IMR-90 (cell line): Measurements from ENCODE around the gene DPPA5. TPM values are rescaled to one million over a fixed set of nuclear protein-coding genes. Genes with fewer than 3 reads are reported as not detected.

Experiments used
- ATAC-seq: fragments of 200-7000 bp; cut with Tn5 transposase; 2 replicates; pipeline ENCODE4 v1.9.1; 2020; ENCODE audit warnings: low read depth, mild to moderate bottlenecking, moderate library complexity
- BruUV-seq: library from RNA; stranded (reverse); fragments of 400-500 nt; replicated peaks from 2 replicates; lab custom pipeline; 2021; lab: Mats Ljungman, UMichigan
- CTCF ChIA-PET: fragments of 300-600 bp; formaldehyde crosslinking; extraction: SDS; loops from one replicate; lab custom pipeline; 2021; ENCODE audit warnings: antibody characterized with exemption; lab: Yijun Ruan, JAX
- POLR2A ChIA-PET: fragments of 300-600 bp; sonication (Branson Sonifier 250); formaldehyde crosslinking; loops from one replicate; lab custom pipeline; 2022; ENCODE audit warnings: antibody characterized with exemption; ENCODE audit not compliant: unreplicated experiment; lab: Charles Lee
- DNase-seq: peaks from one replicate; pipeline ENCODE4 v3.0.0; 2013
- H2AFZ ChIP-seq: replicated peaks from 2 replicates; pipeline ENCODE3; 2013; ENCODE audit warnings: low read length, mild to moderate bottlenecking; ENCODE audit not compliant: poor library complexity
- H2AK5ac ChIP-seq: 2 replicates; pipeline ENCODE4 v1.6.1; 2013; ENCODE audit warnings: low read depth, low read length, inconsistent platforms
- H2AK9ac ChIP-seq: replicated peaks from 2 replicates; pipeline ENCODE3; 2013; ENCODE audit warnings: mild to moderate bottlenecking, low read depth, low read length, moderate library complexity; ENCODE audit not compliant: poor library complexity
- H2BK120ac ChIP-seq: 2 replicates; pipeline ENCODE4 v1.6.1; 2013; ENCODE audit warnings: low read depth, low read length, inconsistent platforms
- H2BK15ac ChIP-seq: 3 replicates; pipeline ENCODE4 v1.6.1; 2013; ENCODE audit warnings: low read depth, low read length, inconsistent platforms
- H2BK20ac ChIP-seq: 2 replicates; pipeline ENCODE4 v1.6.1; 2013; ENCODE audit warnings: low read depth, mild to moderate bottlenecking, inconsistent platforms, low read length, moderate library complexity
- H2BK5ac ChIP-seq: 2 replicates; pipeline ENCODE4 v1.6.1; 2013; ENCODE audit warnings: mild to moderate bottlenecking, low read depth, low read length, inconsistent platforms; ENCODE audit not compliant: poor library complexity, severe bottlenecking
- H3K14ac ChIP-seq: replicated peaks from 2 replicates; pipeline ENCODE4 v1.6.1; 2013; ENCODE audit warnings: low read depth, low read length, inconsistent platforms
- H3K18ac ChIP-seq: 2 replicates; pipeline ENCODE4 v1.6.1; 2013; ENCODE audit warnings: low read depth, low read length, control low read depth
- H3K23ac ChIP-seq: 2 replicates; pipeline ENCODE4 v1.6.1; 2013; ENCODE audit warnings: low read depth, low read length, inconsistent platforms
- H3K27ac ChIP-seq: 2 replicates; pipeline ENCODE4 v1.5.1; 2013; ENCODE audit warnings: mild to moderate bottlenecking, control low read depth, low read length; ENCODE audit not compliant: insufficient read depth
- H3K27me3 ChIP-seq: 2 replicates; pipeline ENCODE4 v1.6.1; 2013; ENCODE audit warnings: low read length; ENCODE audit not compliant: control insufficient read depth, insufficient read depth
- H3K36me3 ChIP-seq: 2 replicates; pipeline ENCODE4 v1.6.1; 2013; ENCODE audit warnings: low read length, mixed read lengths; ENCODE audit not compliant: control insufficient read depth, insufficient read depth
- H3K4ac ChIP-seq: 2 replicates; pipeline ENCODE4 v1.6.1; 2013; ENCODE audit warnings: low read depth, low read length, inconsistent platforms
- H3K4me1 ChIP-seq: 2 replicates; pipeline ENCODE4 v1.6.1; 2013; ENCODE audit warnings: low read length, mixed read lengths; ENCODE audit not compliant: control insufficient read depth, insufficient read depth
- H3K4me2 ChIP-seq: 2 replicates; pipeline ENCODE4 v1.6.1; 2013; ENCODE audit warnings: low read depth, mild to moderate bottlenecking, control low read depth, low read length, moderate library complexity
- H3K4me3 ChIP-seq: 2 replicates; pipeline ENCODE4 v1.5.1; 2013; ENCODE audit warnings: low read depth, mild to moderate bottlenecking, control low read depth, low read length, moderate library complexity; ENCODE audit not compliant: insufficient read depth
- H3K56ac ChIP-seq: 2 replicates; pipeline ENCODE4 v1.6.1; 2013; ENCODE audit warnings: low read length, inconsistent platforms; ENCODE audit not compliant: insufficient read depth; ENCODE audit errors: extremely low read depth
- H3K79me1 ChIP-seq, 2 experiments: 2 replicates each; pipeline ENCODE4 v1.6.1; 2013; ENCODE audit warnings: low read length in 2 of 2, inconsistent platforms in 1 of 2, low read depth in 1 of 2
- H3K9ac ChIP-seq: 2 replicates; pipeline ENCODE4 v1.6.1; 2013; ENCODE audit warnings: low read depth, low read length, control low read depth
- H3K9me1 ChIP-seq: 2 replicates; pipeline ENCODE4 v1.6.1; 2013; ENCODE audit warnings: low read length, inconsistent platforms; ENCODE audit not compliant: insufficient read depth
- H3K9me3 ChIP-seq: 2 replicates; pipeline ENCODE4 v1.6.1; 2013; ENCODE audit warnings: low read length; ENCODE audit not compliant: control insufficient read depth, insufficient read depth
- H4K20me1 ChIP-seq: 2 replicates; pipeline ENCODE4 v1.6.1; 2013; ENCODE audit warnings: low read length, inconsistent platforms; ENCODE audit not compliant: insufficient read depth
- H4K5ac ChIP-seq: 2 replicates; pipeline ENCODE4 v1.6.1; 2013; ENCODE audit warnings: mild to moderate bottlenecking, low read depth, low read length, control low read depth
- H4K8ac ChIP-seq, 2 experiments: 2 replicates each; pipeline ENCODE4 v1.6.1; 2013; ENCODE audit warnings: low read depth in 2 of 2, low read length in 2 of 2, control low read depth in 1 of 2, inconsistent platforms in 1 of 2
- H4K91ac ChIP-seq: 2 replicates; pipeline ENCODE4 v1.6.1; 2013; ENCODE audit warnings: low read depth, low read length, inconsistent platforms; ENCODE audit not compliant: insufficient read depth
- BHLHE40 ChIP-seq: fragments of 150-350 bp; IDR thresholded peaks from 2 replicates; pipeline ENCODE4 v1.6.1; 2016; ENCODE audit warnings: mild to moderate bottlenecking, low read depth, low read length
- CEBPB ChIP-seq: IDR thresholded peaks from 2 replicates; pipeline ENCODE4 v1.6.1; 2012; ENCODE audit warnings: low read depth, low read length, improper control_type of control experiment
- CHD1 ChIP-seq: IDR thresholded peaks from 2 replicates; pipeline ENCODE4 v1.6.1; 2012; ENCODE audit warnings: low read depth, low read length, improper control_type of control experiment
- ELK1 ChIP-seq: fragments of 150-350 bp; IDR thresholded peaks from 2 replicates; pipeline ENCODE4 v1.6.1; 2016; ENCODE audit warnings: low read depth, mild to moderate bottlenecking, low read length, moderate library complexity, borderline replicate concordance
- FOS ChIP-seq: fragments of 150-350 bp; IDR thresholded peaks from 2 replicates; pipeline ENCODE4 v1.6.1; 2016; ENCODE audit warnings: low read depth, low read length
- MAFK ChIP-seq: IDR thresholded peaks from 2 replicates; pipeline ENCODE4 v1.6.1; 2012; ENCODE audit warnings: low read depth, low read length, improper control_type of control experiment
- MXI1 ChIP-seq: IDR thresholded peaks from 2 replicates; pipeline ENCODE4 v1.6.1; 2012; ENCODE audit warnings: low read depth, mild to moderate bottlenecking, low read length, moderate library complexity, borderline replicate concordance
- NFE2L2 ChIP-seq: fragments of 150-350 bp; IDR thresholded peaks from 2 replicates; pipeline ENCODE4 v1.6.1; 2016; ENCODE audit warnings: low read depth, mild to moderate bottlenecking, low read length
- RCOR1 ChIP-seq: IDR thresholded peaks from 2 replicates; pipeline ENCODE4 v1.6.1; 2012; ENCODE audit warnings: mild to moderate bottlenecking, low read length, improper control_type of control experiment; ENCODE audit not compliant: insufficient replicate concordance
- RFX5 ChIP-seq: IDR thresholded peaks from 2 replicates; pipeline ENCODE4 v1.8.0; 2012; ENCODE audit warnings: low read depth, mild to moderate bottlenecking, low read length, moderate library complexity
- SMC3 ChIP-seq: fragments of 150-350 bp; IDR thresholded peaks from 2 replicates; pipeline ENCODE4 v1.6.1; 2016; ENCODE audit warnings: low read depth, mild to moderate bottlenecking, antibody characterized with exemption, low read length, moderate library complexity
- WGBS, 2 experiments: methylation state at CpG; one replicate each; pipeline versions ENCODE4 v1.1.5 to v1.1.7; 2013; ENCODE audit warnings: missing lambda C conversion rate in 2 of 2; ENCODE audit not compliant: insufficient read length in 1 of 2; ENCODE audit errors: extremely low coverage in 2 of 2; 5-methylcytosine and 5-hydroxymethylcytosine counted together
- dilution Hi-C: fragments of 300-500 bp; cut with HindIII; formaldehyde crosslinking; loops from one replicate; pipeline ENCODE4 v1.14.3; 2018; ENCODE audit warnings: low sequenced_read_pairs; ENCODE audit not compliant: unreplicated experiment
- in situ Hi-C: fragments of 300-500 bp; cut with MboI; formaldehyde crosslinking; loops from 3 replicates; pipeline ENCODE4 v1.14.3; 2019; ENCODE audit warnings: low sequenced_read_pairs, inconsistent platforms, mixed read lengths
- intact Hi-C: fragments of 100-400 bp; cut with micrococcal nuclease; formaldehyde crosslinking; loops from 2 replicates; pipeline ENCODE4 v1.10.0; 2022
- polyA plus RNA-seq, 3 experiments: library from polyadenylated mRNA; depleted of rRNA; stranded (reverse); fragments of >200 nt; gene quantifications; 2 replicates each; pipeline ENCODE4 v1.2.3, GENCODE V29; 2012; ENCODE audit warnings: low replicate concordance in 1 of 3
- total RNA-seq: library from RNA; depleted of rRNA; stranded (reverse); fragments of >200 nt; gene quantifications from 2 replicates; pipeline ENCODE4 v1.2.3, GENCODE V29; 2012
- TF ChIP-seq, protein P1 (sequence below): fragments of 150-350 bp; IDR thresholded peaks from 2 replicates; pipeline ENCODE4 v1.6.1; 2017; ENCODE audit warnings: mild to moderate bottlenecking, antibody characterized with exemption, low read length, low read depth

Gene DPPA5
- total and polyA plus RNA-seq, 2 of the 4 experiments (the other 2 are of a cell fraction): not detected

DNA sequence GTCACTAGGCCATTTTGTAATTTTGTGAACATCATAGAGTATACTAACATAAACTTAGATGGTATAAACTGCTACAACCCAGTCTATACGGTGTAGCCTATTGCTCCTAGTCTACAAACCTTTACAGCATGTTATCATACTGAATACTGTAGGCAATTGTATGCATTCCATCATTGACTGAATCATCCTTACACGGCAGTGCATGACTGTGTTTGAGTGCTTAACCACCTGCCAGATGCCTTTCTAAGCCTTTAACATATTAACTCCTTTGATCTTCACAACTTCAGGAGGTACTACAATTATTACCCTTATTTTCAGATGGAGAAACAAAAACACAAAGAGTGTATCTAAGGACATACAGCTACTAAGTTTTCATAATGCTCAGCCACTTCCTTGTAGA is 14.0 kb downstream of the DPPA5 start:
- H3K4me2 ChIP-seq: no peak overlapping the region
- peaks cover 6% of the 10 kb centered on the region for H3K27me3 ChIP-seq
- no peak overlapping the region for H2BK15ac ChIP-seq
- in situ Hi-C loops (loop anchor here (25.0 kb wide), 1 partner anchor 928 kb away; no protein-coding TSS in a partner anchor), dilution Hi-C loops (no loop called here), intact Hi-C loops (no loop called here)
- H3K9ac ChIP-seq: no peak overlapping the region
- no peaks in the 10 kb centered on the region for H3K9me3 ChIP-seq
- no peak overlapping the region for H3K14ac ChIP-seq
- no peaks in the 10 kb centered on the region for H3K36me3 ChIP-seq
- H3K27ac ChIP-seq: no peak overlapping the region
- no peak overlapping the region for H2AFZ ChIP-seq
- peak; percentile 59 for DNase-seq
- no peak overlapping the region for H3K18ac ChIP-seq
- TF ChIP-seq ELK1 (no peak), CEBPB (no peak), NFE2L2 (no peak), FOS (no peak), CHD1 (no peak), RFX5 (no peak), SMC3 (no peak), BHLHE40 (no peak), MAFK (no peak), RCOR1 (no peak), MXI1 (no peak)
- TF ChIP-seq, protein P1, sequence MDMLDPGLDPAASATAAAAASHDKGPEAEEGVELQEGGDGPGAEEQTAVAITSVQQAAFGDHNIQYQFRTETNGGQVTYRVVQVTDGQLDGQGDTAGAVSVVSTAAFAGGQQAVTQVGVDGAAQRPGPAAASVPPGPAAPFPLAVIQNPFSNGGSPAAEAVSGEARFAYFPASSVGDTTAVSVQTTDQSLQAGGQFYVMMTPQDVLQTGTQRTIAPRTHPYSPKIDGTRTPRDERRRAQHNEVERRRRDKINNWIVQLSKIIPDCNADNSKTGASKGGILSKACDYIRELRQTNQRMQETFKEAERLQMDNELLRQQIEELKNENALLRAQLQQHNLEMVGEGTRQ: no peak
- H3K9me1 ChIP-seq: no peaks in the 10 kb centered on the region
- CTCF ChIA-PET: no interaction called here
- no CpG with 5 or more reads among the region's 2 CpGs for WGBS, 2 experiments
- H2BK20ac ChIP-seq: no peak overlapping the region
- no peak overlapping the region for H2AK9ac ChIP-seq
- POLR2A ChIA-PET: no interaction called here
- H3K4me3 ChIP-seq: no peak overlapping the region
- H4K20me1 ChIP-seq: no peaks in the 10 kb centered on the region
- peak; percentile 60; the same call in 1 of the 2 replicates for ATAC-seq
- no peak overlapping the region for H2BK120ac ChIP-seq
- BruUV-seq: no TSS peak
- H2AK5ac ChIP-seq: no peak overlapping the region
- peaks cover 2% of the 10 kb centered on the region; the same call in 1 of the 2 replicates for H3K4me1 ChIP-seq
- no peak overlapping the region for H4K91ac ChIP-seq
- H4K5ac ChIP-seq: no peak overlapping the region
- no peak overlapping the region for H3K56ac ChIP-seq
- no peak overlapping the region for H2BK5ac ChIP-seq
- no peak overlapping the region for H3K4ac ChIP-seq
- H3K79me1 ChIP-seq: no peaks in the 10 kb centered on the region
- no peak overlapping the region for H3K23ac ChIP-seq
- H4K8ac ChIP-seq: no peak overlapping the region
